Measurements from ENCODE around the gene FGF7.
"Not testable (repeated sequence)": the region's sequence is repeated elsewhere in the genome, so short reads cannot be mapped to it uniquely, and the experiment has no call there.

Gene FGF7

GRCh38 chr15:49495993-49496753 is 73.1 kb downstream of the FGF7 start:
- peak; percentile 51 for DNase-seq

- DNase-seq = no peak
Measured at GRCh38 chr15:49501586-49501985, 78.5 kb downstream of the FGF7 start.

GRCh38 chr15:49506341-49506740 is 83.3 kb downstream of the FGF7 start:
- no peak for DNase-seq

GRCh38 chr15:49507261-49507660 is 84.2 kb downstream of the FGF7 start:
- DNase-seq = no peak

GRCh38 chr15:49512739-49513138 is 89.7 kb downstream of the FGF7 start:
- DNase-seq = not testable (repeated sequence)

- DNase-seq = peak; percentile 8
Measured at GRCh38 chr15:49521802-49522201, 98.8 kb downstream of the FGF7 start.

- no peak for DNase-seq
Measured at GRCh38 chr15:49528289-49528688, 105.2 kb downstream of the FGF7 start.

GRCh38 chr15:49530092-49530491 is 107.0 kb downstream of the FGF7 start:
- peak; percentile 16 for DNase-seq

All from fibroblast of skin of back (primary cell).